ENCODE measurements around the gene PRICKLE2.

DNA sequence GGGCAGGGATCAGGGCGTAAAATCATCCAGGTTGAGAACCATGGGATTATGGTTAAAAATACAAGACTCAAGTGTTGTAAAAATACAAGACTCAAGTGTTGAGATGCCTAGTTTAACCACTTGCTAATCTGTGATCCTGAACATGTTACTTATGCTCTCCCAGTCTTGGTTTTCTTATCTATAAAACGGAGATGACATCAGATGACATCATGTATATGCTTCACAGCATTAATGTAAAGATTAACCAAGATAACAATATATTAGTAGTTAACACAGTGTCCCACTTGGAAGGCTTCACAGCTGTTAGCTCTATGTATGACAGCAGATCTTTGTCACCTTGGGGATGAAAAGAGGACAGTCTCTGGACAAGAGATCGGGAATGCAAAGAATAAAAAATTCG, 96.2 kb downstream of the PRICKLE2 start:
- TF ChIP-seq, protein P1, sequence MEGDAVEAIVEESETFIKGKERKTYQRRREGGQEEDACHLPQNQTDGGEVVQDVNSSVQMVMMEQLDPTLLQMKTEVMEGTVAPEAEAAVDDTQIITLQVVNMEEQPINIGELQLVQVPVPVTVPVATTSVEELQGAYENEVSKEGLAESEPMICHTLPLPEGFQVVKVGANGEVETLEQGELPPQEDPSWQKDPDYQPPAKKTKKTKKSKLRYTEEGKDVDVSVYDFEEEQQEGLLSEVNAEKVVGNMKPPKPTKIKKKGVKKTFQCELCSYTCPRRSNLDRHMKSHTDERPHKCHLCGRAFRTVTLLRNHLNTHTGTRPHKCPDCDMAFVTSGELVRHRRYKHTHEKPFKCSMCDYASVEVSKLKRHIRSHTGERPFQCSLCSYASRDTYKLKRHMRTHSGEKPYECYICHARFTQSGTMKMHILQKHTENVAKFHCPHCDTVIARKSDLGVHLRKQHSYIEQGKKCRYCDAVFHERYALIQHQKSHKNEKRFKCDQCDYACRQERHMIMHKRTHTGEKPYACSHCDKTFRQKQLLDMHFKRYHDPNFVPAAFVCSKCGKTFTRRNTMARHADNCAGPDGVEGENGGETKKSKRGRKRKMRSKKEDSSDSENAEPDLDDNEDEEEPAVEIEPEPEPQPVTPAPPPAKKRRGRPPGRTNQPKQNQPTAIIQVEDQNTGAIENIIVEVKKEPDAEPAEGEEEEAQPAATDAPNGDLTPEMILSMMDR (conservative IDR thresholded peaks at IDR 0.05; ENCODE audit: low read depth, low read length): no peak
- TF ChIP-seq EZH2 (IDR thresholded peaks at IDR 0.05; ENCODE audit: borderline replicate concordance, low read depth, low read length, poor library complexity, severe bottlenecking): no peak

Data from A673 (cell line).